IPS-18a (cell line): ENCODE measurements around the gene NAALAD2.
"Not testable (repeated sequence)": the region's sequence is repeated elsewhere in the genome, so short reads cannot be mapped to it uniquely, and the experiment has no call there.

Source experiments
- H3K27ac ChIP-seq: one replicate; pipeline ENCODE4 v1.5.1; 2013; ENCODE audit warnings: low read length
- H3K27me3 ChIP-seq: one replicate; pipeline ENCODE4 v1.6.1; 2013; ENCODE audit warnings: mild to moderate bottlenecking, low read length; ENCODE audit not compliant: control insufficient read depth, insufficient read depth
- H3K36me3 ChIP-seq: one replicate; pipeline ENCODE4 v1.6.1; 2013; ENCODE audit warnings: low read depth, low read length; ENCODE audit not compliant: control insufficient read depth
- H3K4me1 ChIP-seq: one replicate; pipeline ENCODE4 v1.6.1; 2013; ENCODE audit warnings: low read depth, low read length; ENCODE audit not compliant: control insufficient read depth
- H3K4me3 ChIP-seq: one replicate; pipeline ENCODE4 v1.5.1; 2013; ENCODE audit warnings: low read length
- H3K9ac ChIP-seq: one replicate; pipeline ENCODE4 v1.6.1; 2013; ENCODE audit warnings: mild to moderate bottlenecking, low read length, moderate library complexity
- H3K9me3 ChIP-seq: one replicate; pipeline ENCODE4 v1.6.1; 2013; ENCODE audit warnings: low read depth, low read length; ENCODE audit not compliant: control insufficient read depth

NAALAD2 gene

GRCh38 chr11:90222459-90223247 is 88.2 kb downstream of the NAALAD2 start, which contains the start of gene CHORDC1:
Gene CHORDC1 (minus strand): TSS chr11:90223049. CDS start chr11:90222954, 95 bp downstream.
- Histone ChIP-seq H3K4me1 (peaks cover 17% of the 10 kb centered on the region), H3K36me3 (no peaks in the 10 kb centered on the region), H3K9me3 (no peaks in the 10 kb centered on the region), H3K27ac (peak within 1 kb of the TSS; percentile 65), H3K9ac (peak within 1 kb of the TSS; percentile 90), H3K27me3 (no peaks in the 10 kb centered on the region), H3K4me3 (peak within 1 kb of the TSS; percentile 95)

- Histone ChIP-seq H3K4me3 (peak overlapping the region; percentile 95), H3K9me3 (no peaks in the 10 kb centered on the region), H3K9ac (peak overlapping the region; percentile 90), H3K4me1 (peaks cover 21% of the 10 kb centered on the region), H3K36me3 (no peaks in the 10 kb centered on the region), H3K27me3 (no peaks in the 10 kb centered on the region), H3K27ac (no peak overlapping the region)
Observed at GRCh38 chr11:90223248-90223585, 88.8 kb downstream of the NAALAD2 start.

GRCh38 chr11:90228056-90228455 is 93.6 kb downstream of the NAALAD2 start:
- Histone ChIP-seq H3K4me3 (no peak overlapping the region), H3K9ac (no peak overlapping the region)

GRCh38 chr11:90229791-90230190 is 95.3 kb downstream of the NAALAD2 start:
- H3K36me3 ChIP-seq, result no peaks in the 10 kb centered on the region
- no peaks in the 10 kb centered on the region for H3K9me3 ChIP-seq
- H3K27me3 ChIP-seq, result no peaks in the 10 kb centered on the region
- H3K4me3 ChIP-seq, result no peak overlapping the region
- no peak overlapping the region for H3K9ac ChIP-seq
- peaks cover 8% of the 10 kb centered on the region for H3K4me1 ChIP-seq
- no peak overlapping the region for H3K27ac ChIP-seq

More at GRCh38 chr11:90228056-90228455, 93.6 kb downstream of the NAALAD2 start:
- Histone ChIP-seq H3K27ac (no peak overlapping the region), H3K4me1 (peaks cover 13% of the 10 kb centered on the region), H3K36me3 (no peaks in the 10 kb centered on the region), H3K9me3 (no peaks in the 10 kb centered on the region), H3K27me3 (no peaks in the 10 kb centered on the region)

GRCh38 chr11:90234977-90235376 is 100.5 kb downstream of the NAALAD2 start:
- Histone ChIP-seq H3K36me3 (no peaks in the 10 kb centered on the region), H3K27me3 (no peaks in the 10 kb centered on the region), H3K9ac (no peak overlapping the region), H3K4me3 (no peak overlapping the region), H3K27ac (no peak overlapping the region), H3K4me1 (peaks cover 3% of the 10 kb centered on the region), H3K9me3 (no peaks in the 10 kb centered on the region)

- H3K27me3 ChIP-seq, result no peaks in the 10 kb centered on the region
- peaks cover 3% of the 10 kb centered on the region for H3K4me1 ChIP-seq
- H3K27ac ChIP-seq, result no peak overlapping the region
- no peaks in the 10 kb centered on the region for H3K36me3 ChIP-seq
- H3K9me3 ChIP-seq, result no peaks in the 10 kb centered on the region
- H3K9ac ChIP-seq, result no peak overlapping the region
- H3K4me3 ChIP-seq, result no peak overlapping the region
Observed at GRCh38 chr11:90235526-90235925, 101.1 kb downstream of the NAALAD2 start.

GRCh38 chr11:90237004-90237403 is 102.5 kb downstream of the NAALAD2 start:
- Histone ChIP-seq H3K9me3 (no peaks in the 10 kb centered on the region), H3K9ac (no peak overlapping the region), H3K27me3 (no peaks in the 10 kb centered on the region), H3K27ac (no peak overlapping the region), H3K4me3 (no peak overlapping the region), H3K4me1 (peaks cover 3% of the 10 kb centered on the region), H3K36me3 (no peaks in the 10 kb centered on the region)

- H3K27ac ChIP-seq, H3K36me3 ChIP-seq, H3K27me3 ChIP-seq, H3K9me3 ChIP-seq, H3K9ac ChIP-seq: not testable (repeated sequence)
- Histone ChIP-seq H3K4me1 (peaks cover 27% of the 10 kb centered on the region), H3K4me3 (peak overlapping the region; percentile 22)
Observed at GRCh38 chr11:90239967-90240636, 105.6 kb downstream of the NAALAD2 start.

- no peak overlapping the region for H3K9ac ChIP-seq
- no peak overlapping the region for H3K4me3 ChIP-seq
- no peak overlapping the region for H3K27ac ChIP-seq
- H3K9me3 ChIP-seq, result no peaks in the 10 kb centered on the region
- peaks cover 27% of the 10 kb centered on the region for H3K4me1 ChIP-seq
- H3K27me3 ChIP-seq, result no peaks in the 10 kb centered on the region
- H3K36me3 ChIP-seq, result no peaks in the 10 kb centered on the region
Observed at GRCh38 chr11:90241414-90241813, 107.0 kb downstream of the NAALAD2 start.
